Natural killer cell (primary cell): Measurements from ENCODE around the gene SPATA16. TPM values are rescaled to one million over a fixed set of nuclear protein-coding genes. Genes with fewer than 3 reads are reported as not detected.

Source experiments
- ATAC-seq, 3 donors: fragments of 150-1000 bp in 2 of 3; fragments of 200-7000 bp in 1 of 3; cut with Tn5 transposase; 1 replicate in 1 of 3; 2 replicates in 2 of 3; pipeline ENCODE4 v1.10.0; 2021; ENCODE audit warnings: mild to moderate bottlenecking in 2 of 3, moderate library complexity in 2 of 3
- DNase-seq, 2 donors: peaks; one replicate each; pipeline versions ENCODE4 v3.0.0 to v3.0.0-alpha.2; 2013 to 2021; ENCODE audit warnings: mixed read lengths in 1 of 2
- H3K27ac ChIP-seq: one replicate; pipeline ENCODE4 v1.5.1; 2013; ENCODE audit warnings: mild to moderate bottlenecking, low read length
- H3K27me3 ChIP-seq: one replicate; pipeline ENCODE4 v1.6.1; 2013; ENCODE audit warnings: low read length; ENCODE audit not compliant: control insufficient read depth, insufficient read depth
- H3K36me3 ChIP-seq: one replicate; pipeline ENCODE4 v1.6.1; 2013; ENCODE audit warnings: low read length; ENCODE audit not compliant: control insufficient read depth, insufficient read depth
- H3K4me1 ChIP-seq: one replicate; pipeline ENCODE4 v1.6.1; 2013; ENCODE audit warnings: low read length; ENCODE audit not compliant: control insufficient read depth, insufficient read depth
- H3K4me3 ChIP-seq: one replicate; pipeline ENCODE4 v1.5.1; 2013; ENCODE audit warnings: low read length
- H3K9me3 ChIP-seq: one replicate; pipeline ENCODE4 v1.6.1; 2013; ENCODE audit warnings: low read length; ENCODE audit not compliant: control insufficient read depth, insufficient read depth
- H3K27ac Mint-ChIP-seq, 2 donors: one replicate each; pipeline ENCODE4 v1.8.0; 2022; ENCODE audit warnings: mild to moderate bottlenecking in 2 of 2, mixed read lengths in 2 of 2, moderate library complexity in 1 of 2
- H3K27me3 Mint-ChIP-seq, 2 donors: one replicate each; pipeline ENCODE4 v1.8.0; 2022; ENCODE audit warnings: low read depth in 2 of 2, mixed read lengths in 2 of 2
- H3K36me3 Mint-ChIP-seq: one replicate; pipeline ENCODE4 v1.8.0; 2022; ENCODE audit warnings: mixed read lengths
- H3K4me1 Mint-ChIP-seq, 2 donors: one replicate each; pipeline ENCODE4 v1.8.0; 2022; ENCODE audit warnings: mixed read lengths in 2 of 2
- H3K4me3 Mint-ChIP-seq: one replicate; pipeline ENCODE4 v1.8.0; 2022; ENCODE audit warnings: mild to moderate bottlenecking, moderate library complexity, mixed read lengths
- H3K9me3 Mint-ChIP-seq, 2 donors: one replicate each; pipeline ENCODE4 v1.8.0; 2022; ENCODE audit warnings: mixed read lengths in 2 of 2
- WGBS: methylation state at CpG from one replicate; pipeline ENCODE4 v1.1.7; 2013; ENCODE audit warnings: missing lambda C conversion rate; ENCODE audit not compliant: insufficient coverage; 5-methylcytosine and 5-hydroxymethylcytosine counted together
- intact Hi-C: fragments of 100-400 bp; cut with micrococcal nuclease; formaldehyde crosslinking; loops from one replicate; pipeline ENCODE4 v1.14.2; 2022
- total RNA-seq, 4 donors: library from RNA; stranded (reverse); fragments of 120-200 nt in 1 of 4; gene quantifications; one replicate each; pipeline versions ENCODE4 v1.2.3 to v1.2.4, GENCODE V29; 2013 to 2022
- TF ChIP-seq, protein P1 (sequence below): fragments of 200-600 bp; IDR thresholded peaks from one replicate; pipeline ENCODE4 v1.8.0; 2022; ENCODE audit warnings: antibody characterized with exemption

The SPATA16 gene
- total RNA-seq, 3 donors from 2014 or later (not counting 1 experiment from before 2014, with no cell fraction given), result not detected

DNA sequence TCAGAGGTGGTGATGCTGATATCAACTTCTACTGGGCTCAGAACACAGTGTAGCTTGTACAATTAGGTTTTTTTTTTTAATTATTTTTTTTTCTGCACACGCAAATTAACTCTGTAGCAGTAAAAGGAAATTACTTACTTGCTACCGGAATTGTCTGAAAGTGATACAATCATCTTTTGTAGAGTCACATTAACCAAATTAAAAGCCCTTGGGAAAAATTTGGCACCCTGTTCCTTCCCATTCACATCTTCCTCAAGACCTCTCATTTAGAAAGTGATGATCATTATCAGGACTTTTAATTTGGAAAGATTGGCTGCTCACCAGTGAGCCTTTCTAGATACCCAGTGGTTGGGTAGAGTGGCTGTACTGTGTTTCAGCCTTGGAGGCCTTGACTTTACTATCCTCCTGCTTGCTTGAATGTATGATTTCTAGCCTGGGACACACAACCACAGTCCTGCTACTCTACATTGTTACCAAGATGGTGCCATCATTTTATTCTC is 232.2 kb downstream of the SPATA16 start:
- Mint-ChIP-seq H3K27ac (no peak overlapping the region), H3K9me3 (peaks cover 2 to 3% of the 10 kb centered on the region in 2 donors), H3K4me1 (peaks cover 0 to 4% of the 10 kb centered on the region in 2 donors), H3K4me3 (no peak overlapping the region), H3K27me3 (peaks cover 11 to 12% of the 10 kb centered on the region in 2 donors), H3K36me3 (no peaks in the 10 kb centered on the region)
- no peaks in the 10 kb centered on the region for H3K9me3 ChIP-seq
- TF ChIP-seq, protein P1, sequence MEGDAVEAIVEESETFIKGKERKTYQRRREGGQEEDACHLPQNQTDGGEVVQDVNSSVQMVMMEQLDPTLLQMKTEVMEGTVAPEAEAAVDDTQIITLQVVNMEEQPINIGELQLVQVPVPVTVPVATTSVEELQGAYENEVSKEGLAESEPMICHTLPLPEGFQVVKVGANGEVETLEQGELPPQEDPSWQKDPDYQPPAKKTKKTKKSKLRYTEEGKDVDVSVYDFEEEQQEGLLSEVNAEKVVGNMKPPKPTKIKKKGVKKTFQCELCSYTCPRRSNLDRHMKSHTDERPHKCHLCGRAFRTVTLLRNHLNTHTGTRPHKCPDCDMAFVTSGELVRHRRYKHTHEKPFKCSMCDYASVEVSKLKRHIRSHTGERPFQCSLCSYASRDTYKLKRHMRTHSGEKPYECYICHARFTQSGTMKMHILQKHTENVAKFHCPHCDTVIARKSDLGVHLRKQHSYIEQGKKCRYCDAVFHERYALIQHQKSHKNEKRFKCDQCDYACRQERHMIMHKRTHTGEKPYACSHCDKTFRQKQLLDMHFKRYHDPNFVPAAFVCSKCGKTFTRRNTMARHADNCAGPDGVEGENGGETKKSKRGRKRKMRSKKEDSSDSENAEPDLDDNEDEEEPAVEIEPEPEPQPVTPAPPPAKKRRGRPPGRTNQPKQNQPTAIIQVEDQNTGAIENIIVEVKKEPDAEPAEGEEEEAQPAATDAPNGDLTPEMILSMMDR, result no peak
- H3K36me3 ChIP-seq, result no peaks in the 10 kb centered on the region
- DNase-seq, result no peak
- no peaks in the 10 kb centered on the region for H3K27me3 ChIP-seq
- intact Hi-C loops, result no loop called here
- 60% methylated on average over 2 of the region's 2 CpGs for WGBS
- no peak overlapping the region for H3K27ac ChIP-seq
- no peak for ATAC-seq
- no peaks in the 10 kb centered on the region for H3K4me1 ChIP-seq
- no peak overlapping the region for H3K4me3 ChIP-seq

DNA sequence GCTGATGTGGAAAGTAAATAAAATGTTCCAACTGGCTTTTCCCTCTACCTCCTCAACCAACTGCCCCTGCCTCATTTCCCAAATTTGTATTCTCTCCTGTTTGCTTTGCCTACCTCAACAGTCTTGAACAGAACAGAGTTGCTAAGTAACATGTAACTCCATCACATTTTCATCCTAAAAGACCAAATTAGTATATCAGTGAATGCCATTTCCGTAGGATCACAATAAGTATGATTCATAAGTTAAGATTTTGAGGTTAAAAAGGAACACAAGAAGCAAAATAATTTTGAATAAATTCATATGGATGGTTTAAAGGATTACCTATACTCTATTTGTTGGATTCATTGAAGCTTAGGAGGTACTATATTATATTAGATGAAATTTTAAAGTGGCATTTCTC is 235.6 kb downstream of the SPATA16 start:
- peaks cover 0 to 2% of the 10 kb centered on the region in 2 donors for H3K9me3 Mint-ChIP-seq
- Histone ChIP-seq H3K4me3 (no peak overlapping the region), H3K27ac (no peak overlapping the region), H3K4me1 (no peaks in the 10 kb centered on the region), H3K27me3 (no peaks in the 10 kb centered on the region), H3K9me3 (no peaks in the 10 kb centered on the region), H3K36me3 (no peaks in the 10 kb centered on the region)
- DNase-seq, result no peak
- no peak overlapping the region for H3K4me3 Mint-ChIP-seq
- no peak overlapping the region for H3K27ac Mint-ChIP-seq
- no CpG with 5 or more reads among the region's 1 CpG for WGBS
- H3K4me1 Mint-ChIP-seq, result peaks cover 0 to under 1% of the 10 kb centered on the region in 2 donors
- intact Hi-C loops, result no loop called here
- TF ChIP-seq, protein P1, result no peak
- H3K36me3 Mint-ChIP-seq, result no peaks in the 10 kb centered on the region
- ATAC-seq, result no peak
- no peaks in the 10 kb centered on the region for H3K27me3 Mint-ChIP-seq

DNA sequence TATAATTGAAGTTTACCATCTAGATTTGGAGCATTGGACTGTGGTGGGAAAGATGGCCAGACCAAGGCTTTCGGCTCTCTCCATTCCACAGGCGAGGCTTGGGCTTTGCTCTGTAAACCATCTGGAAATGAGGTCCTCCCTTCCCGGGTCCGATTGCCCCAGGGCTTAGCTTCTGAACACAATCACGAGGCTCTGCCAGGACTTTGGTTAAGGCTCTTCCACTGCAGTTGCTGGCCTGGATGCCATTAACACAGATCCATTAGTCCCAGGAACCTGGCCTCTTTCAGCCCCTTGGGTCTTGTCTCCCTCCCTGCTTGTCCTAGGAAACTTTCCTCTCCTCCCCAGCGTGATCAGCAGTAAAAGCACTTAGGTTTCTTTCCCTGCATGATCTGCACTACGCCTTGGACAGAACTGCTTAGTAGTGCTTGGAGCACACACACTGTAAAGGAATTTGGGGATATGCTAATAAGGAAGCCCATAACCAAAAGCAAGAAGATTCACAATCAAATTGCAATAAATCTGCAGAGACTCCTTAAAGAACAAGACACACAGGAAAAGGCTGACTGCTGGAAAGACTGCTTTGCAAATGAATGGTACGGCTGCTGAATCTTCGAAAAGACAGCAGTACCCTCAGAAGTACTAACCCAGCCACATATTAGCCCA is 236.2 kb downstream of the SPATA16 start:
- H3K36me3 Mint-ChIP-seq, result no peaks in the 10 kb centered on the region
- Histone ChIP-seq H3K4me3 (no peak overlapping the region), H3K27me3 (no peaks in the 10 kb centered on the region), H3K36me3 (no peaks in the 10 kb centered on the region), H3K9me3 (no peaks in the 10 kb centered on the region), H3K4me1 (no peaks in the 10 kb centered on the region), H3K27ac (no peak overlapping the region)
- ATAC-seq (no peak), DNase-seq (no peak)
- TF ChIP-seq, protein P1, result no peak
- H3K4me3 Mint-ChIP-seq, result no peak overlapping the region
- H3K4me1 Mint-ChIP-seq, result no peaks in the 10 kb centered on the region
- no peak overlapping the region for H3K27ac Mint-ChIP-seq
- peaks cover 0 to 2% of the 10 kb centered on the region in 2 donors for H3K9me3 Mint-ChIP-seq
- peaks cover 0 to 6% of the 10 kb centered on the region in 2 donors for H3K27me3 Mint-ChIP-seq
- intact Hi-C loops, result no loop called here
- WGBS, result 85% methylated on average over 9 of the region's 9 CpGs
